Hepatocyte (in vitro differentiated cells): ENCODE measurements around the gene KRT77. TPM values are rescaled to one million over a fixed set of nuclear protein-coding genes. Genes with fewer than 3 reads are reported as not detected.

Experiments
- DNase-seq: peaks from one replicate; pipeline ENCODE4 v3.0.0-alpha.2; 2016; ENCODE audit warnings: low spot score
- H2AFZ ChIP-seq: fragments of 200-600 bp; sonication (generic); 2 replicates; pipeline ENCODE4 v1.6.0; 2016; ENCODE audit warnings: antibody characterized with exemption, mild to moderate bottlenecking
- H3K27ac ChIP-seq: fragments of 200-600 bp; sonication (generic); 2 replicates; pipeline ENCODE4 v1.5.1; 2016; ENCODE audit warnings: mild to moderate bottlenecking
- H3K27me3 ChIP-seq: fragments of 200-600 bp; sonication (generic); 2 replicates; pipeline ENCODE4 v1.6.1; 2016
- H3K36me3 ChIP-seq: fragments of 200-600 bp; sonication (generic); replicated peaks from 2 replicates; pipeline ENCODE4 v1.5.1; 2016; ENCODE audit warnings: low read depth; ENCODE audit not compliant: insufficient read depth
- H3K4me1 ChIP-seq: fragments of 200-600 bp; sonication (generic); 2 replicates; pipeline ENCODE4 v1.5.1; 2016; ENCODE audit warnings: mild to moderate bottlenecking, moderate library complexity; ENCODE audit not compliant: insufficient read depth
- H3K4me2 ChIP-seq: fragments of 200-600 bp; sonication (generic); 2 replicates; pipeline ENCODE4 v1.6.0; 2016
- H3K4me3 ChIP-seq: fragments of 200-600 bp; sonication (generic); 2 replicates; pipeline ENCODE4 v1.5.1; 2016; ENCODE audit warnings: mild to moderate bottlenecking
- H3K79me2 ChIP-seq: fragments of 200-600 bp; sonication (generic); 2 replicates; pipeline ENCODE4 v1.6.0; 2017; ENCODE audit warnings: mild to moderate bottlenecking
- H3K9me2 ChIP-seq: fragments of 200-600 bp; sonication (generic); replicated peaks from 2 replicates; pipeline ENCODE4 v1.6.0; 2017; ENCODE audit warnings: mild to moderate bottlenecking; ENCODE audit not compliant: insufficient read depth
- H3K9me3 ChIP-seq: fragments of 200-600 bp; sonication (generic); 2 replicates; pipeline ENCODE4 v1.5.1; 2016; ENCODE audit warnings: low read depth, mild to moderate bottlenecking
- H4K20me1 ChIP-seq: fragments of 200-600 bp; sonication (generic); 2 replicates; pipeline ENCODE4 v1.6.0; 2016; ENCODE audit warnings: mild to moderate bottlenecking; ENCODE audit not compliant: insufficient read depth, poor library complexity, severe bottlenecking
- CTCF ChIP-seq: fragments of 200-600 bp; sonication (generic); IDR thresholded peaks from 2 replicates; pipeline ENCODE4 v1.5.1; 2016; ENCODE audit warnings: antibody characterized with exemption, mild to moderate bottlenecking; ENCODE audit not compliant: poor library complexity
- EZH2 ChIP-seq: fragments of 200-600 bp; sonication (generic); IDR thresholded peaks from 2 replicates; pipeline ENCODE4 v1.6.1; 2016; ENCODE audit warnings: antibody characterized with exemption, mild to moderate bottlenecking, borderline replicate concordance
- EZH2phosphoT487 ChIP-seq: fragments of 200-600 bp; sonication (generic); IDR thresholded peaks from one replicate; pipeline ENCODE4 v1.6.1; 2018; ENCODE audit warnings: antibody characterized with exemption, mild to moderate bottlenecking, low read depth, moderate library complexity; ENCODE audit not compliant: unreplicated experiment, severe bottlenecking
- WGBS: methylation state at CpG from one replicate; pipeline ENCODE4 v1.1.6; 2016; ENCODE audit warnings: low lambda C conversion rate; ENCODE audit errors: missing lambda C conversion rate; 5-methylcytosine and 5-hydroxymethylcytosine counted together
- polyA plus RNA-seq: library from polyadenylated mRNA; unstranded; fragments of >200 nt; fragmentation: Nextera tagmentation; extraction: Ambion mirVana; gene quantifications from 2 replicates; pipeline ENCODE4 v1.2.1, GENCODE V29; 2016
- total RNA-seq: library from RNA; depleted of rRNA; stranded (reverse); fragments of >200 nt; gene quantifications from 2 replicates; pipeline ENCODE4 v1.2.3, GENCODE V29; 2014

Gene KRT77
- total and polyA plus RNA-seq, 2 experiments from 2014 or later, result not detected

- H3K27me3 ChIP-seq, result peaks cover 50% of the 10 kb centered on the region
- no peak overlapping the region for H2AFZ ChIP-seq
- 91% methylated on average over 3 of the region's 3 CpGs for WGBS
Observed at GRCh38 chr12:52695039-52695438, 8.3 kb downstream of the KRT77 start.

GRCh38 chr12:52694151-52694550, 9.2 kb downstream of the KRT77 start:
- no peak for DNase-seq
- 90% methylated on average over 6 of the region's 6 CpGs for WGBS
- no peak overlapping the region for H2AFZ ChIP-seq
- no peaks in the 10 kb centered on the region for H3K9me3 ChIP-seq
- H3K27me3 ChIP-seq, result peaks cover 57% of the 10 kb centered on the region
- no peak overlapping the region for H3K4me3 ChIP-seq
- no peaks in the 10 kb centered on the region for H3K36me3 ChIP-seq
- no peak overlapping the region for H3K4me2 ChIP-seq
- no peaks in the 10 kb centered on the region for H4K20me1 ChIP-seq
- no peak for TF ChIP-seq EZH2
- no peak overlapping the region for H3K27ac ChIP-seq
- H3K9me2 ChIP-seq, result no peaks in the 10 kb centered on the region
- H3K79me2 ChIP-seq, result no peaks in the 10 kb centered on the region
- peaks cover 10% of the 10 kb centered on the region for H3K4me1 ChIP-seq

More at GRCh38 chr12:52695039-52695438, 8.3 kb downstream of the KRT77 start:
- Histone ChIP-seq H4K20me1 (no peaks in the 10 kb centered on the region), H3K9me2 (no peaks in the 10 kb centered on the region), H3K4me1 (peaks cover 10% of the 10 kb centered on the region), H3K79me2 (no peaks in the 10 kb centered on the region), H3K9me3 (no peaks in the 10 kb centered on the region), H3K4me3 (no peak overlapping the region), H3K27ac (no peak overlapping the region), H3K4me2 (no peak overlapping the region), H3K36me3 (no peaks in the 10 kb centered on the region)
- no peak for TF ChIP-seq CTCF
- TF ChIP-seq EZH2, result no peak
- no peak for TF ChIP-seq EZH2phosphoT487
- no peak for DNase-seq

- Histone ChIP-seq H2AFZ (no peak overlapping the region), H3K79me2 (no peaks in the 10 kb centered on the region), H3K4me2 (no peak overlapping the region), H3K9me2 (no peaks in the 10 kb centered on the region), H3K9me3 (no peaks in the 10 kb centered on the region), H3K27me3 (peaks cover 65% of the 10 kb centered on the region), H3K36me3 (no peaks in the 10 kb centered on the region), H3K27ac (no peak overlapping the region), H3K4me3 (no peak overlapping the region), H3K4me1 (peaks cover 10% of the 10 kb centered on the region), H4K20me1 (no peaks in the 10 kb centered on the region)
- TF ChIP-seq EZH2 (no peak), CTCF (no peak), EZH2phosphoT487 (no peak)
- WGBS, result 61% methylated on average over 5 of the region's 5 CpGs
- no peak for DNase-seq
Observed at GRCh38 chr12:52693261-52693660, 10.1 kb downstream of the KRT77 start.

DNA sequence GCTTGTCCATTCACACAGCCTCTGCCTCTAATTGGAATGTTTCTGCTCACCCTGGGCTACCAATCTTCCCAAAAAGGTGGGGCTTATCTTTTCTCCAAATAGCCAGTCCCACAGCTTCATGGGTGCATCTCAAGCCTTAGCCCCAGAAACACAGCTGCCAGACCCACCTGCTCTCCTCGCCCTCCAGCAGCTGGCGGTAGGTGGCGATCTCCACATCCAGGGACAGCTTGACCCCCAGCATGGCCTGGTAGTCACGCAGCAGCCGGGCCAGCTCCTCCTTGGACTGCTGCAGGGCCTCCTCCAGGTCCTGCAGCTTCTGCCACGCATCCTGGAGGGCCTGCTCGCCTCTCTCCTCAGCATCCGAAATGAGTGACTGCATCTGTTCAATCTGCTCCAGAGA, 11.1 kb downstream of the KRT77 start:
- no peak overlapping the region for H3K4me3 ChIP-seq
- H3K79me2 ChIP-seq, result no peaks in the 10 kb centered on the region
- no peak for DNase-seq
- H3K9me2 ChIP-seq, result no peaks in the 10 kb centered on the region
- no peak overlapping the region for H2AFZ ChIP-seq
- peaks cover 10% of the 10 kb centered on the region for H3K4me1 ChIP-seq
- H3K27ac ChIP-seq, result no peak overlapping the region
- H3K9me3 ChIP-seq, result no peaks in the 10 kb centered on the region
- H3K36me3 ChIP-seq, result no peaks in the 10 kb centered on the region
- 46% methylated on average over 8 of the region's 8 CpGs for WGBS
- no peak overlapping the region for H3K4me2 ChIP-seq
- H4K20me1 ChIP-seq, result no peaks in the 10 kb centered on the region
- H3K27me3 ChIP-seq, result peaks cover 61% of the 10 kb centered on the region
- TF ChIP-seq EZH2 (no peak), EZH2phosphoT487 (no peak), CTCF (no peak)
